Muscle of leg (tissue), 11 donors: ENCODE results near the gene PLD1. TPM values are rescaled to one million over a fixed set of nuclear protein-coding genes. Genes with fewer than 3 reads are reported as not detected.

Experiments
- DNase-seq: peaks from one replicate; pipeline ENCODE4 v3.0.0; 2013
- H3K27ac ChIP-seq: one replicate; pipeline ENCODE4 v1.5.1; 2013; ENCODE audit warnings: mild to moderate bottlenecking, low read length, control low read depth
- H3K27me3 ChIP-seq: one replicate; pipeline ENCODE4 v1.6.1; 2013; ENCODE audit warnings: low read length; ENCODE audit not compliant: control insufficient read depth, insufficient read depth
- H3K36me3 ChIP-seq: one replicate; pipeline ENCODE4 v1.6.1; 2013; ENCODE audit warnings: low read length; ENCODE audit not compliant: control insufficient read depth, insufficient read depth
- H3K4me1 ChIP-seq: one replicate; pipeline ENCODE4 v1.6.1; 2013; ENCODE audit warnings: low read length; ENCODE audit not compliant: control insufficient read depth, insufficient read depth
- H3K4me3 ChIP-seq: one replicate; pipeline ENCODE4 v1.5.1; 2013; ENCODE audit warnings: low read length, control low read depth
- H3K9me3 ChIP-seq: replicated peaks from 2 replicates; pipeline ENCODE4 v1.6.1; 2013; ENCODE audit warnings: low read depth, low read length; ENCODE audit not compliant: control insufficient read depth
- WGBS: methylation state at CpG from one replicate; pipeline ENCODE4 v1.1.5; 2013; ENCODE audit warnings: missing lambda C conversion rate; ENCODE audit not compliant: insufficient coverage; 5-methylcytosine and 5-hydroxymethylcytosine counted together
- polyA plus RNA-seq, 8 donors: library from polyadenylated mRNA; unstranded; fragments of 120-200 nt; gene quantifications; one replicate each; pipeline versions ENCODE4 v1.2.1 to v1.2.3, GENCODE V29; 2013; ENCODE audit warnings: inconsistent platforms in 1 of 8, low replicate concordance in 1 of 8; ENCODE audit not compliant: insufficient read length in 8 of 8, insufficient read depth in 1 of 8
- total RNA-seq: library from RNA; stranded (reverse); fragments of 120-200 nt; gene quantifications from one replicate; pipeline ENCODE4 v1.2.4, GENCODE V29; 2013

The PLD1 gene
- total and polyA plus RNA-seq, 9 donors = 12.4 to 21.7 (median 16.2) TPM

DNA sequence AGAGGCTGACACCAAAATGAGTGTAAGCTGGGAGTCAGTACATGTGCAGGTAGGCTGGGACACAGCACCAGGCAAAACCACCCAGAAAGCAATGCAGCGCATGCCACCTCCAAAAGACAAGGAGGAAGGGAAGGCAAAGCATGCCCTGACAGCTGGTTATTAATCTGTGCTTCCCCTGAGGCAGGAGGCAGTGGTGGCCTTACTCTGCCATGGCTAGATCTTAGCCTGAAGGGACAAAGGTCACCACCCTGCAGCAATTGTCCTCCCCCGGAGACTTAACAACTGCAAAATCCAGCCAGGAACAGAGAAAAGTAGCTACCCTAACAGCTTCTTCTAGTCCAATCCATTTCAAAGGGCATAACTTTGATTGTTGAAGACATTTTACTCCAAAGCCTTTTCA lies 73.7 kb downstream of the PLD1 start:
- H3K27ac ChIP-seq = no peak overlapping the region
- no peak for DNase-seq
- peaks cover 8% of the 10 kb centered on the region for H3K4me1 ChIP-seq
- 100% methylated on average over 1 of the region's 2 CpGs for WGBS
- H3K36me3 ChIP-seq = peaks cover 12% of the 10 kb centered on the region
- H3K9me3 ChIP-seq = no peaks in the 10 kb centered on the region
- no peaks in the 10 kb centered on the region for H3K27me3 ChIP-seq
- no peak overlapping the region for H3K4me3 ChIP-seq

DNA sequence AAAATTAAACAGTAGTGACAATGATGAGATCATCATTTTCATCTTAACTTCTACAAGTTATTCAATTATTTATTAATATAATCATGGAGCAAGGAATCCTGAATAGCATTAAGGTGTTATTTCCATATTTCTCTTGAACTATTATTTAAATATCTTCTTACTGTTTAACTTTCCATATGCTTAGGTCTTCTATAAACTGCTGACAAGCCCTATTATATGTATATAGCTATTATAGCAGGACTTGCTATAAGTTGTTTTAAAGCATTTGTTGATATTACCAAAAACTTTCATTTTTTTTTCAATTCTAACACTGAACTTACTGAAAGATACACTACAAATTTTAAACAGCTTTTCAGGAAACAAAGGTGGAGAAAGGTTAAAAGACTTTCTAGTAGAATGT lies 76.7 kb downstream of the PLD1 start:
- no peak overlapping the region for H3K27ac ChIP-seq
- no peaks in the 10 kb centered on the region for H3K27me3 ChIP-seq
- DNase-seq = no peak
- no peaks in the 10 kb centered on the region for H3K9me3 ChIP-seq
- H3K36me3 ChIP-seq = peaks cover 12% of the 10 kb centered on the region
- no peak overlapping the region for H3K4me3 ChIP-seq
- peaks cover 8% of the 10 kb centered on the region for H3K4me1 ChIP-seq

- WGBS = 40% methylated on average over 1 of the region's 3 CpGs
- H3K9me3 ChIP-seq = no peaks in the 10 kb centered on the region
- no peak overlapping the region for H3K27ac ChIP-seq
- H3K27me3 ChIP-seq = no peaks in the 10 kb centered on the region
- DNase-seq = no peak
- H3K4me1 ChIP-seq = peaks cover 8% of the 10 kb centered on the region
- H3K4me3 ChIP-seq = no peak overlapping the region
- H3K36me3 ChIP-seq = peaks cover 12% of the 10 kb centered on the region
Observed at GRCh38 chr3:171732756-171733155, 77.5 kb downstream of the PLD1 start.

- no peak overlapping the region for H3K4me3 ChIP-seq
- no peaks in the 10 kb centered on the region for H3K9me3 ChIP-seq
- peaks cover 11% of the 10 kb centered on the region for H3K36me3 ChIP-seq
- DNase-seq = peak; percentile 78
- H3K27ac ChIP-seq = peak overlapping the region; percentile 62
- no CpG with 5 or more reads among the region's 4 CpGs for WGBS
- H3K27me3 ChIP-seq = no peaks in the 10 kb centered on the region
- H3K4me1 ChIP-seq = peaks cover 8% of the 10 kb centered on the region
Observed at GRCh38 chr3:171731691-171732090, 78.6 kb downstream of the PLD1 start.

DNA sequence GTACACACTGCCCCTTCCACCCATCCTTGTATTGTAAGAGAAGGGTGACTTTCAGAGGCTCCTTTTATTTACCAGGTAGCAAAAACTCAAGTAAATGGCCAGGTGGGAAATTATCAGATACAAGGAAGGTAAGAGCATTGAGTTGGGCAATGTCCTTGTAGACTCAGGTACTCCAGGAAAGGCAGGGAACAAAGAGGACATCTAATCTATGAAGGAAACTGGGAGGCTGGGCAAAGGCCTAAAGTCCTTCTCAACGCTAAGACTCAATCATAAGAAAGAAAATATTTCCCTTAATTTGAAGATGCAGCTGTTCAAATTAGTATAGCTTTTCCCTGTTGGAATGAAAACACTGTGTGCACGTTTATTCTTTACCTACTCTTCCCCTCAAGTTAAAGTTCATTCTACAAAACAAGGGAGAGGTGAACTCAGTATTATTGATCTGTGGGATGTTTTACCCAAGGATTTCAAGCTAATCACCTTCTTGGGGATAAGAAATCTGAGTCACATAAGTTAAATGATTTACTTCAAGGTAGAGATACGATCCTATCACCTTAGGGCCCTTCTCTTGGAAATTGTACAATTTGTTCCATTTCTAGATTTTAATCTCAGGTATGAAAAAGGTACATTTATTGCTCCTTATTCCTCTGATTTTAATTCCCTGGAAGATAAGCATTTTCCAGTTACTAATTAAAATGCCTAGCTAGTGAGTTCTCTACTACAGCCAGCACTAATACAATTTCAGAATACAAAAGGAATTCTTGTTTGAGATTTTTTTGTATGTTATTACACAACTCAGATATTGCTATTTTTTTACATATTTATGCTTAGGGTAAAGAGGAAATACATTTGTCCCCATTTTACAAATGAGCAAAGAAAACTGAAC lies 80.6 kb downstream of the PLD1 start:
- peaks cover 8% of the 10 kb centered on the region for H3K4me1 ChIP-seq
- H3K9me3 ChIP-seq = no peaks in the 10 kb centered on the region
- H3K36me3 ChIP-seq = peaks cover 6% of the 10 kb centered on the region
- no CpG with 5 or more reads among the region's 3 CpGs for WGBS
- H3K27ac ChIP-seq = no peak overlapping the region
- H3K27me3 ChIP-seq = no peaks in the 10 kb centered on the region
- H3K4me3 ChIP-seq = no peak overlapping the region
- DNase-seq = no peak

- Histone ChIP-seq H3K4me3 (no peak overlapping the region), H3K4me1 (peaks cover 4% of the 10 kb centered on the region), H3K36me3 (peaks cover 15% of the 10 kb centered on the region), H3K9me3 (no peaks in the 10 kb centered on the region), H3K27me3 (no peaks in the 10 kb centered on the region), H3K27ac (no peak overlapping the region)
- no CpG with 5 or more reads among the region's 3 CpGs for WGBS
- no peak for DNase-seq
Observed at GRCh38 chr3:171727288-171727687, 83.0 kb downstream of the PLD1 start.

- Histone ChIP-seq H3K36me3 (peaks cover 7% of the 10 kb centered on the region), H3K27me3 (no peaks in the 10 kb centered on the region), H3K9me3 (peaks cover 2% of the 10 kb centered on the region), H3K4me3 (no peak overlapping the region), H3K27ac (no peak overlapping the region), H3K4me1 (peaks cover 3% of the 10 kb centered on the region)
- WGBS = 76% methylated on average over 4 of the region's 4 CpGs
- no peak for DNase-seq
Observed at GRCh38 chr3:171718493-171719185, 91.6 kb downstream of the PLD1 start.

DNA sequence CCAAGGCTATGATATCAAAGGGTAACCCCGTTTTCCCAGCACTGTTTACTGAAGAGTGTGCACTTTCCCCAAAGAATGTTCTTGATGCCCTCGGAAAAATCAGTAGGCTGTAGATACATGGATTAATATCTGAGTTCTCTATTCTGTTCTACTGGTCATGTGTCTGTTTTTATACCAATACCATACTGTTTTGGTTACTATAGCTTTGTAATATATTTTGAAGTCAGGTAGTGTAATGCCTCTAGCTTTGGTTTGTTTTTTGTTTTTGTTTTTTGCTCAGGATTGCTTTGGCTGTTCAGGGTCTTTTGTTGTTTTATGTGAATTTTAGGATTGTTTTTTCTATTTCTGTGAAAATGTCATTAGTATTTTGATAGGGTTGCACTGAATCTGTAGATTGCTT lies 95.1 kb downstream of the PLD1 start:
- H3K4me1 ChIP-seq = no peaks in the 10 kb centered on the region
- no peaks in the 10 kb centered on the region for H3K27me3 ChIP-seq
- peaks cover 2% of the 10 kb centered on the region for H3K9me3 ChIP-seq
- H3K27ac ChIP-seq = no peak overlapping the region
- no CpG with 5 or more reads among the region's 2 CpGs for WGBS
- DNase-seq = no peak
- no peak overlapping the region for H3K4me3 ChIP-seq
- peaks cover 10% of the 10 kb centered on the region for H3K36me3 ChIP-seq

GRCh38 chr3:171712171-171712938 lies 97.9 kb downstream of the PLD1 start:
- H3K4me3 ChIP-seq = no peak overlapping the region
- 82% methylated on average over 2 of the region's 8 CpGs for WGBS
- no peaks in the 10 kb centered on the region for H3K27me3 ChIP-seq
- no peaks in the 10 kb centered on the region for H3K4me1 ChIP-seq
- no peak overlapping the region for H3K27ac ChIP-seq
- peaks cover 7% of the 10 kb centered on the region for H3K36me3 ChIP-seq
- H3K9me3 ChIP-seq = peaks cover 2% of the 10 kb centered on the region
- no peak for DNase-seq
